ENCODE data around the gene ANO7.

The ANO7 gene

DNA sequence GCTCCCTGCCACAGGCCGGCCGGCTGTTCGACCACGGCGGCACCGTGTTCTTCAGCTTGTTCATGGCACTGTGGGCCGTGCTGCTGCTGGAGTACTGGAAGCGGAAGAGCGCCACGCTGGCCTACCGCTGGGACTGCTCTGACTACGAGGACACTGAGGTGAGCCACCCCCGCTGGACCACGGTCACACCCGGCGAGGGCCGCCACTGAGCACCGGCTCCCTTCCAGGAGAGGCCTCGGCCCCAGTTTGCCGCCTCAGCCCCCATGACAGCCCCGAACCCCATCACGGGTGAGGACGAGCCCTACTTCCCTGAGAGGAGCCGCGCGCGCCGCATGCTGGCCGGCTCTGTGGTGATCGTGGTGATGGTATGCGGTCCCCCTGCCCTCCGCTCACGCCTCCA is 20.8 kb downstream of the ANO7 start:
- no peak for DNase-seq

- DNase-seq, result no peak
These were observed 22.8 kb downstream of the ANO7 start for GRCh38 chr2:241211276-241211675.

DNA sequence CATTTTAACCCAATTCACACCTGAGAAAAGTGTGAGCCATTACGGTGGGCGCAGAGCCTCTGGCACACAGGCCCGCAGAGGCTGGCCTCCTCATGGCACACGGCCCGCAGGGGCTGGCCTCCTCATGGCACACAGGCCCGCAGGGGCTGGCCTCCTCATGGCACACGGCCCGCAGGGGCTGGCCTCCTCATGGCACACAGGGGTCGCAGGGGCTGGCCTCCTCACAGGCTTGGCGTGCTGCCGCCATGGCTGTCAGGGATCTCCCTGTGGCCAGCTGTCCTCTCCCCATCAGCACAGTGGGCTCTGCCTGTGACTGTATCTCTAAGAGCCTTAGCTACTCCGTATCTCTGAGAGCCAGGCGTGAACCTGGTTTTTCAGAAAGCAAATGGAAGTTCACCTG is 24.6 kb downstream of the ANO7 start:
- DNase-seq, result no peak

- DNase-seq, result no peak
These were observed 25.1 kb downstream of the ANO7 start for GRCh38 chr2:241213567-241213966.

DNA sequence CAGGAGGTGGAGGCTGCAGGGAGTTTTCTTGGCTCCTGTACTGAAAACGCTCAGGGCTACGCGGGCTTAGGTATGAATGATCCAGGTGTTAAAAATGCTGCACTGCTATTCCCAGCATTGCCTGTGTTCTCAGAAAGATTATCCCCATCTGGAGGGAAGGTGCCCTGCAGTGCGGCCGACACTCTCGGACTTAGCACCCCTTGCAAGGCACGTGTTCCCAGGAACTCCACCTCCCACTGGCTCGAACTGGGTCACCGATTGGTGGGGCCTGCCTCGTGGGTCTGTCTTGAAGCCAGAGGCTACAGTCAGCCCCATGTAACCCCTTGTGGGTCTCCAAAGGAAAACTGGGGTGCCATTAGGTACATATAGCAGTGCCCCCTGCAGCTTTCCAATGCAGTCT is 25.7 kb downstream of the ANO7 start:
- DNase-seq, result no peak

DNA sequence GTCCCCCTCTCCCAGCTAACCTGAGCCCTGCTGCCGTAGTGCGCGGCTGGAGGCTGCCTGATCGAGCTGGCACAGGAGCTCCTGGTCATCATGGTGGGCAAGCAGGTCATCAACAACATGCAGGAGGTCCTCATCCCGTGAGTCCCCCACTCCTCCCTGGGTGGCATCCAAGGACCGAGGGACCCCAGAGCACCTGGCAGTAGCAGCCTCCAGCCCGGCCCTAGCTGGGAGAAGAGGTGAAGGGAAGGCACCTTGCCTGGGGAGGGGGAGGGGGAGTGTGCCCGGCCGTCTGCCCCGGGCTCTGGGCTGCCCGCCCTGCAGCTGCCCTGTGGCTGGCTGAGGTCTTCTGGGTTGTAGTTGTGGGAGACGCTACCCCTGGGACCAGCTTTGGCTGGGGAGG is 26.3 kb downstream of the ANO7 start:
- DNase-seq, result no peak

DNA sequence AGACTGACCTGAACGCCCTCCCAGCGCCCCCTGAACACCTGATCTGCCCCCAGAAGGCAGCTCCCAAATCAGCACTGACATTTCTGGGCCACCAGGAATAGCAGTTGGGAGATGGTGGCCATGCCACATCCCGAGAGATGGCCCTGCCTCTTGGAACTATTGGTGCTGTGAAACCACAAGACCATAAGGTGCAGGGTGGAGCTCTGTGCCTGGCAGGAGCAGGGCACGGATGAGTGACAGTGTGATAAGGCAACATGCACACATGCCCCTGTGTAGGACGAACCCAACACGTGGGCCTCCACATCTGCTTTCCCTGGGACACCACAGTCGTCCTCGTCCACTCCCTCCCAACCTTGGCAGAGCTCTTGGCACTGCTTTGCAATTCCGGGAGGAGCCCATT is 26.9 kb downstream of the ANO7 start:
- DNase-seq, result no peak

DNA sequence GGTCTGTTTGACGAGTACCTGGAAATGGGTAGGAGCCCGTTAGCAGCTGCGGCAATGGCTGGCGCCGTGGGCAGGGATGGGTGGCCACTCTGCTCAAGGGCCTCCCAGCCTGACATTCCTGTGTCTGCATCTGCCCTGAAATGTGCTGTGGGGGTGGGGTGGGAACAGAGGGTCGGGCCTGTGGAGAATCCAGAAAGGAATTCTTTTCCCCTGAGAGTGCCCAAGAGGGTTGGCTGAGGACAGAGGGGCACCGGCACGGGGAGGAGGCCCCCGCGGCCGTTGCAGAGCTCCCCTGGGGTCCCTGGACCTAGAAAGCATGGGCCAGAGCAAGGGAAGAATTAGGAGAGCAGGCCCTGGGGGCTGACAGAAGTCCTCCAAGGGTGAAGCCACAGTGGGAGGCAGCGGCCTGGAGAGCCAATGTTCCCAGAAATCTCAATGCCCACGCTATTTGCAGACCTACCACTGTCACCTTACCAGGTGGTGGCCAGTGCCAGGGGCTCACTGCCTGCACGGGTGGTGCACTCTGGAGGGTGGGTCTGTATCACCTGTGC is 27.8 kb downstream of the ANO7 start:
- no peak for DNase-seq

GRCh38 chr2:241217320-241218031 is 29.0 kb downstream of the ANO7 start:
- DNase-seq, result peak; percentile 49

DNA sequence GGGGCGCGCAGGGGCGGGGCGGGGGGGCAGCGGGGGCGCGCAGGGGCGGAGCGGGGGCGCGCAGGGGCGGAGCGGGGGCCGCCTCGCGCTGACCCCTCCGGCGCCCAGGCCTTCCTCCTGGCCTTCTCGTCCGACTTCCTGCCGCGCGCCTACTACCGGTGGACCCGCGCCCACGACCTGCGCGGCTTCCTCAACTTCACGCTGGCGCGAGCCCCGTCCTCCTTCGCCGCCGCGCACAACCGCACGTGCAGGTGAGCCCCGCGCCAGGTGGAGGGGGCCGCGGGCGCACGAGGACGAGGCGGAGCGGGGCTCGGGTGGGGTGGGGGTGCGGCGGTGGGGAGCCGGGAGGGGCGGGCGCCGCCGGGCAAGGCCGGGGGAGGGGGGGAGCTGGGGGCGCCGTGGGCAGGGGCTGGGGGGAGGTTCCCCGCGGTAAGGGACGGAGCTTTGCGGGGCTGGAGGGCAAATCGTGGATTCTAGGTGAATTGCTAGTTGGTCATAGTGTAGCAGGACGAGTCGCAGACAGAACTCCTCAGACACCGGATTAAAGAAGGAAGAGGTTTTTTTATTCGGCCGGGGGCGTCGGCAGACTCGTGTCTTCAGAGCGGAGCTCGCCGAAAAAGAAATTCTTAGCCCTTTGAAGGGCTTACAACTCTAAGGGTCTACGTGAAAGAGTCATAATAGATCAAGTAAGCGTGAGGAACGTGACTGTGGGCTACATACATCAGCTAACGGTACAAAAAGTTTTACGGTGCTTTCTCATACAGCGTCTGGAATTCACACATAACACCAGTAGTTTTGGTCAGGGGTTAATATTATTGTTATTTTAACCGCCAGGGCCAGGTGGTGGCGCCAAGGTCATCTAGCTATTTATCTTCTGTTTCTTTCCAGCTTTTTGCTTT is 29.9 kb downstream of the ANO7 start:
- no peak for DNase-seq

- DNase-seq, result no peak
These were observed 30.5 kb downstream of the ANO7 start for GRCh38 chr2:241219030-241219382.

DNA sequence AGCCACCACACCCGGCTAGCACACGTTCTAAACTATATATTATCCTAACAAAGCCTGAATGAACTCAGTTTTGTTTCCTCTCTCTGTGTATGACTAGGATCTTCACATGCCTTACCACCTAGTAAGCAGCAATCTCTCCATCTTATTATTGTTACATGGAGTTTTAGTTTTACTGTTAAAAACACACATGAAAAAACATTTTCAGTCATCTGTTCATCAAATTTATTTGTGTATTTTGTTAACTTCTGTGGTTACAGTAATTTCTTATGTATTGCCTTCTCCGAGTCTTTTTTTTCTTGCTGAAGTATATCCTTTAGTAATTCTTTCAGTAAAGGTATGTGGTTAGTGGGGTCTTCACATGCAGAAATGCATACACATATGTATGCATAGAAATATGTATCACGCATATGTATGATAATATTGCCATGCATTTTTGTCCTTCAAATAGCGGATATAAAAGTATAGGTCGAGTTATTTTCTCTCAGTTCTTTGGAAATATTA is 31.4 kb downstream of the ANO7 start:
- no peak for DNase-seq

DNA sequence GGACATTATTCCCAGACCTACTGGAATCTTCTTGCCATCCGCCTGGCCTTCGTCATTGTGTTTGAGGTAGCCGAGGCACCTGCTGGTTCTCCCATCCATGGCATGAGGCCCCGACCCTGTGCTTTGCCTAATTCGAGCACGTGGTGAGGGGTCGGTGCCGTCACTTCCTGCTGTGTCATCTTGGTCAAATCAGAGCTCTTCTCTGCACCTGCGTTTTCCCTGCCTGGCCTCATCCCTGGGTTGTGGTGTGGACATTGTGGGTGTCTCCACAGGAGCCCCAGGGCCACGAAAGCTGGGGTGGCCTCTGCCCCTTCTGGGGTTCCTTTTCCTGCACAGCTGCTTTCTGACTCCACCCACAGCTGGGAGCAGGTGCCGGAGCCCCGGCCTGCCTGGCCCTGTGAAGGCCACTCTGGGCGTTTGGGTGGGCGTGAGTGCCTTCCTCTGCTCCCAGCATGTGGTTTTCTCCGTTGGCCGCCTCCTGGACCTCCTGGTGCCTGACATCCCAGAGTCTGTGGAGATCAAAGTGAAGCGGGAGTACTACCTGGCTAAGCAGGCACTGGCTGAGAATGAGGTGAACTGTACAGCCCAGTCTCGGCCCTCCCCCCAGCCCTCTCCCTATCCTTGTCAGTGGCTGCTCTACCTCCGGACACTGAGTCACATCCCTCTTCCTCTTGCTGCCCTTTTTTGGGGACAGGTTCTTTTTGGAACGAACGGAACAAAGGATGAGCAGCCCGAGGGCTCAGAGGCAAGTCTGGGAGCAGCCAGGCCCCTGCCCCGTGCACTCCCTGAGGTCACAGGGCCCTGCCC is 34.9 kb downstream of the ANO7 start:
- no peak for DNase-seq

DNA sequence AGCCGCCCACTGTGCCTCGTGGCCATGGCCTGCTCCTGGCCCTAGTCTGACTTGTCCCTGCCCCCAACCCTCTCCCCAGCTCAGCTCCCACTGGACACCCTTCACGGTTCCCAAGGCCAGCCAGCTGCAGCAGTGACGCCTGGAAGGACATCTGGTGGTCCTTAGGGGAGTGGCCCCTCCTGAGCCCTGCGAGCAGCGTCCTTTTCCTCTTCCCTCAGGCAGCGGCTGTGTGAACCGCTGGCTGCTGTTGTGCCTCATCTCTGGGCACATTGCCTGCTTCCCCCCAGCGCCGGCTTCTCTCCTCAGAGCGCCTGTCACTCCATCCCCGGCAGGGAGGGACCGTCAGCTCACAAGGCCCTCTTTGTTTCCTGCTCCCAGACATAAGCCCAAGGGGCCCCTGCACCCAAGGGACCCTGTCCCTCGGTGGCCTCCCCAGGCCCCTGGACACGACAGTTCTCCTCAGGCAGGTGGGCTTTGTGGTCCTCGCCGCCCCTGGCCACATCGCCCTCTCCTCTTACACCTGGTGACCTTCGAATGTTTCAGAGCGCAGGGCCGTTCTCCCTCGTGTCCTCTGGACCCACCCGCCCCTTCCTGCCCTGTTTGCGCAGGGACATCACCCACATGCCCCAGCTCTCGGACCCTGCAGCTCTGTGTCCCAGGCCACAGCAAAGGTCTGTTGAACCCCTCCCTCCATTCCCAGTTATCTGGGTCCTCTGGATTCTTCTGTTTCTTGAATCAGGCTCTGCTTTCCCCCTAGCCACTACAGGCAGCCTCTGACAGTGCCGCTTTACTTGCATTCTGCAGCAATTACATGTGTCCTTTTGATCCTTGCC is 35.8 kb downstream of the ANO7 start:
- DNase-seq, result no peak

DNA sequence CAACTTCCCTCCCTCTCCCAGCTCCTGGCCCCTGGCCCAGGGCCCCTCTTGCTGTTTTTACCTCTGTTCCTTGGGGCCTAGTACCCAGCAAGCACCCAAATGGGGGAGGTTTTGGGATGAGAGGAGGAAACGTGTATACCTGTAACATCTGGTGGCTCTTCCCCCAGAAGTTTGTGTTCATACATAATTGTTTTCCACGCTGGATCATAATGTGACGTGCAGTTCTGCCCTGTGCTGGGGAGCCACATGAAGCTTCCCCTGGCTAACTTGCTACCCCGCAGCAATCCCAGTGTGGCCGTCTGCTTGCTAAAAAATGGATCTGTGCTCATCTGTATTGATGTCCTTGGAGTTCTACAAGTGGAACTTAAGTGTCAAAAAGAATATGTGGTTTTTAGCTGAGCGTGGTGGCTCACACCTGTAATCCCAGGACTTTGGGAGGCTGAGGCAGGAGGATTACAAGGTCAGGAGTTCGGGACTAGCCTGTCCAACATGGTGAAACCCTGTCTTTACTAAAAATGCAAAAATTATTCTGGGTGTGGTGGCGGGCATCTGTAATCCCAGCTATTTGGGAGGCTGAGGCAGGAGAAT is 36.5 kb downstream of the ANO7 start:
- DNase-seq, result no peak

DNA sequence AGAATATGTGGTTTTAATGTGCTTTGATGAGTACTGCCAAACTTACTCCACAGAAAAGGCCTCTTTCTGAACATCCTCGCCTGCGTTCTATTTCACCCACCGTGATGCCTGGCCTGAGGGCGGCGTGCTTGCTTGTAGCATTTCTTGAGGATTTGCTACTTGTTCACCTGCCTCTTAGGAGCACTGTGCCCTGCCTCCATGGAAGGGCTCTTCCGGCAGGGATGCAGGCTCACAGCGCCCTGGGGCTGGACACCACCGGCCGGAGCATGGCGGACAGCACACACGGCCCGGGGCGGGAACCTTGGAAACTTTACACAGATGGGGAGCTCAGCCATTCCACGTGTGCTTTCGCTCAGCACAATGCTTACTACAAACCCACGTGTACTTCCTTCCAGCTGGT is 37.1 kb downstream of the ANO7 start:
- no peak for DNase-seq

GRCh38 chr2:241225983-241226382 is 37.5 kb downstream of the ANO7 start:
- DNase-seq, result no peak

DNA sequence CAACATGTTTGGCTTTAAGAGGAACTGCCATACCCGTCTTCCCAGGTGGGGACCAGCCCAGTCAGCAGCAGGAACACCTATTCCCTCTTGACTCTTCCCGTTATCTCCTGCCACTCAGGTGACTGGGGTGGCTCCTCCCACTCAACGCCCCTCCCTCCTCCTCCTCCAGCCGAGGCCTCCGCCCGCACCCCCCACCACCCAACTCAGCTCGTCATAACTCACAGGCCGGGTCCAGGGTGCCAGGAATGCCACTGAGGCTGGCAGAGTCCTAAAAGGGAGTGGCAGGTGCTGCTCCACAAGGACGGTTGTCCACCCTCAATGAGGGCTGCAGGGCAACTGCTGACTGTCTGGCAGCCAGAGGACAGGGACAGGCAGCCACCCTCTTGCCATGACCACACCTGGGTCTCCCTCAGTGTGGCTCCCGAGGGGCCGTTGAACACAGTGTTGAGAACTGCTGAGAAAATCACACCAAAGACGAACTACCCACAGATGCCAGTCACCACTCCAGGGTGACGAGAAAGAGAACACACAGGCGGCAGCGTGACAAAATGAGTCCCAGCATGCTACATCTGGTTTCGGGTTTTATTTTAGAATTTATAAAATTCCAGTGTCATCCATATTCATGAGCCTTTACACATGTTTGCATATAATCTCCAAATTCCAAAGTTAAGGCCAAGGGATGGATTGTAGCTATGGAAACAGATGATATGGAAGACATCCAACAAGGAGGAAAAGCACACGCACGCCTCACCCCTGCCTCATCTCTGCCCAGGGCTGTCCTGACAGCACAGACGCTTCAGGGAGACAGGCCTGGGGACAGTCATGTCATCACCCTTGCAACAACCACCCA is 38.5 kb downstream of the ANO7 start:
- DNase-seq, result no peak

DNA sequence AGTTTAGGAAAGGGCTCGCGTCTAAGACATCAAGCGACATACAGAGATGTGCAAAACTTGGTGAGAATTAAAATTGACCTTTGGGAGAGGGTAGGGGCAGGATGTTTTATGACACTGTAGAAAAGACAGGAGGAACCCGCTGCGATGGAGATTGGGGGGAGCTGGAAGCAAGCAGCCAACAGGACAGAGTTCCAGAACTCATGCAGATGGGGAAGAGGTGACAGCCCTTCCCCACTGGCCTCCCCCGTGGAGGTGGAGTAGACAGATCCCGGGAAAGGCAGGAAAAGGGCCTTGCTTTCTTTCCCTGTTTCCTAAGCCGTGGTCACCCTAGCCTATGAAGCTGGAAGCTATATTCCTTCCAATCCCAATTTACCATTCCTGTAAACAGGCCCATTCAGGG is 39.1 kb downstream of the ANO7 start:
- no peak for DNase-seq

DNA sequence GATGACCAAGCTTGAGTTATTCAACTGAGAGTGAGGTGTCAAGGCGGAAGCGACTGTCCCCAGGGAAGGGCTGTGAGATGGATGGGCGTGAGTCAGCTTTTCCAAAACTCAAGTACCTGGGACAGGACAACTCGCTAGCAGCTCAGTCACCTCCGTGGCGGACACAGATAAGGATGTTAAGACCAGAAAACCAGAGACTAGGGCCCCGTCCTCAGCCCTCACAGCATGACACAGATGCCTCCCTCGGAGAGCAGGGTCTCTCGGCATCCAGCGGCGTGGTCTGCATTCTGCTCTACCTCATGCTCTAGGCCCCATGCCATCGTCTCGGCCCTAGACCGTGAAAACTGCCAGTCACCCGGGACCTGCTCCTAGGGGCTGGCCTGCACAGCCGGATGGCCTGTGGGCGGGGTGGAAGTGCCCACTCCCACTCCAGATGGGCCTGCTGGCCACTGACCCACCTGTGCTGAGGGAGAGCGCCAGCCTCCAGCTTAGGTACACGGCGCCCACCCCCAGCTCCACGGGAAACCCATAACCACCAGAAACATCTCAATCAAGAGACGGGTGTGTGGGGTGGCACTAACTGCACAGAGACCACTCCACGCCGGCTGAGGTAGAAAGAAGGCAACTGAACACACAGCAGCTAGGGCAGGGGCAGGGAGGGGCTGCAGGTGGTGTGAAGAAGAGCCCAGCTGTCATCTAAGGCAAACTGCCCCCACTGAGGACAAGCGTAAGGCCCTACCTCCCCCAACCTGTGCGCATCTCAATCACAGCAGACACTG is 39.8 kb downstream of the ANO7 start:
- DNase-seq, result no peak

All from NCI-H2227 treated with DMSO at 0.1 percent for 48 hours (cell line).